Endothelial cell of umbilical vein (primary cell): ENCODE measurements around the gene THSD7A. TPM values are rescaled to one million over a fixed set of nuclear protein-coding genes. Genes with fewer than 3 reads are reported as not detected.

ENCODE experiments used
- BruUV-seq: library from RNA; stranded (reverse); fragments of 400-500 nt; replicated peaks from 2 replicates; lab custom pipeline; 2021; lab: Mats Ljungman, UMichigan
- CTCF ChIA-PET: fragments of 300-600, 350-600 bp; sonication (Branson Sonifier 250); formaldehyde crosslinking; loops from one replicate; lab custom pipeline; 2021; ENCODE audit warnings: antibody characterized with exemption, inconsistent platforms; lab: Charles Lee
- POLR2A ChIA-PET: fragments of 300-600, 350-600 bp; sonication (Branson Sonifier 250); formaldehyde crosslinking; loops from one replicate; lab custom pipeline; 2021; ENCODE audit warnings: antibody characterized with exemption, inconsistent platforms; lab: Charles Lee
- DNase-seq: peaks from one replicate; pipeline ENCODE4 v3.0.0-alpha.2; 2011; ENCODE audit warnings: low read depth, low spot score
- FAIRE-seq: peaks from 2 replicates; lab custom pipeline; 2011; peaks lifted over from hg19 to GRCh38; lab: Jason Lieb, UNC
- H2AFZ ChIP-seq: 2 replicates; pipeline ENCODE4 v1.6.0; 2012; ENCODE audit warnings: low read depth, low read length, control low read depth, inconsistent platforms
- H3K27ac ChIP-seq: 2 replicates; pipeline ENCODE4 v1.5.1; 2011; ENCODE audit warnings: low read depth, mild to moderate bottlenecking, control low read depth, low read length, moderate library complexity; ENCODE audit not compliant: insufficient read depth
- H3K27me3 ChIP-seq, 2 experiments: 2 replicates each; pipeline versions ENCODE4 v1.6.0 to v1.6.1; 2011; ENCODE audit warnings: low read length in 2 of 2, mixed read lengths in 1 of 2; ENCODE audit not compliant: control insufficient read depth in 2 of 2, insufficient read depth in 2 of 2
- H3K36me3 ChIP-seq, 2 experiments: 2 replicates in 1 of 2; 3 replicates in 1 of 2; pipeline ENCODE4 v1.5.1; 2011; ENCODE audit warnings: low read length in 2 of 2, mild to moderate bottlenecking in 1 of 2, moderate library complexity in 1 of 2; ENCODE audit not compliant: control insufficient read depth in 2 of 2, insufficient read depth in 2 of 2; ENCODE audit errors: extremely low read depth in 1 of 2
- H3K4me1 ChIP-seq: 3 replicates; pipeline ENCODE4 v1.5.1; 2011; ENCODE audit warnings: mild to moderate bottlenecking, low read length; ENCODE audit not compliant: control insufficient read depth, insufficient read depth; ENCODE audit errors: extremely low read depth
- H3K4me2 ChIP-seq: 2 replicates; pipeline ENCODE4 v1.6.1; 2011; ENCODE audit warnings: low read length, control low read depth, mixed read lengths; ENCODE audit not compliant: insufficient read depth
- H3K4me3 ChIP-seq, 3 experiments: fragments of 200-600 bp in 1 of 3; sonication (generic), shearing (Covaris generic) in 1 of 3; replicated peaks in 1 of 3; 2 replicates each; pipeline ENCODE4 v1.5.1; 2011 to 2016; ENCODE audit warnings: control low read depth in 3 of 3, low read length in 3 of 3, mild to moderate bottlenecking in 2 of 3, inconsistent platforms in 1 of 3, low read depth in 1 of 3, moderate library complexity in 1 of 3; ENCODE audit not compliant: insufficient read depth in 1 of 3
- H3K79me2 ChIP-seq: 2 replicates; pipeline ENCODE4 v1.6.0; 2012; ENCODE audit warnings: low read length, inconsistent platforms; ENCODE audit not compliant: control insufficient read depth, insufficient read depth
- H3K9ac ChIP-seq: replicated peaks from 2 replicates; pipeline ENCODE3; 2011; ENCODE audit warnings: low read length, control low read depth; ENCODE audit not compliant: insufficient read depth; ENCODE audit errors: extremely low read depth
- H3K9me1 ChIP-seq: replicated peaks from 3 replicates; pipeline ENCODE4 v1.6.0; 2011; ENCODE audit warnings: mild to moderate bottlenecking, low read length; ENCODE audit not compliant: control insufficient read depth, insufficient read depth; ENCODE audit errors: extremely low read depth
- H3K9me3 ChIP-seq: replicated peaks from 2 replicates; pipeline ENCODE4 v1.5.1; 2012; ENCODE audit warnings: low read length, inconsistent platforms; ENCODE audit not compliant: control insufficient read depth, insufficient read depth
- H4K20me1 ChIP-seq: replicated peaks from 2 replicates; pipeline ENCODE3; 2011; ENCODE audit warnings: mild to moderate bottlenecking, low read length; ENCODE audit not compliant: control insufficient read depth, insufficient read depth; ENCODE audit errors: extremely low read depth
- EZH2 ChIP-seq: IDR thresholded peaks from 2 replicates; pipeline ENCODE4 v1.6.1; 2012; ENCODE audit warnings: borderline replicate concordance, low read depth, mild to moderate bottlenecking, moderate library complexity, low read length, inconsistent platforms; ENCODE audit not compliant: severe bottlenecking
- FOS ChIP-seq: IDR thresholded peaks from 2 replicates; pipeline ENCODE4 v1.6.1; 2011; ENCODE audit warnings: mild to moderate bottlenecking, low read length, moderate library complexity, borderline replicate concordance; ENCODE audit not compliant: insufficient read depth
- GATA2 ChIP-seq: IDR thresholded peaks from 2 replicates; pipeline ENCODE4 v1.7.0; 2011; ENCODE audit warnings: low read depth, mild to moderate bottlenecking, moderate library complexity, mixed read lengths, low read length; ENCODE audit not compliant: insufficient read length, insufficient read depth
- JUN ChIP-seq: IDR thresholded peaks from 2 replicates; pipeline ENCODE4 v1.6.1; 2011; ENCODE audit warnings: borderline replicate concordance, low read depth; ENCODE audit not compliant: insufficient read length, insufficient read depth
- MYC ChIP-seq: IDR thresholded peaks from one replicate; pipeline ENCODE4 v1.6.1; 2011; ENCODE audit warnings: mild to moderate bottlenecking, low read depth, low read length
- POLR2A ChIP-seq: IDR thresholded peaks from 2 replicates; pipeline ENCODE4 v1.6.1; 2012; ENCODE audit warnings: low read depth, mild to moderate bottlenecking, control low read depth, low read length
- POLR2AphosphoS5 ChIP-seq: IDR thresholded peaks from 2 replicates; pipeline ENCODE4 v1.6.1; 2012; ENCODE audit warnings: low read depth, mild to moderate bottlenecking, control low read depth, low read length, moderate library complexity; ENCODE audit not compliant: insufficient read depth
- dilution Hi-C: fragments of 300-500 bp; cut with MboI; formaldehyde crosslinking; loops from one replicate; pipeline ENCODE4 v1.15.0; 2019; ENCODE audit warnings: low sequenced_read_pairs; ENCODE audit not compliant: extremely low pct_ligation_motif_present
- intact Hi-C: fragments of 100-400 bp; cut with micrococcal nuclease; formaldehyde crosslinking; loops from one replicate; pipeline ENCODE4 v1.10.0; 2022
- polyA plus RNA-seq, 4 experiments: library from polyadenylated mRNA; depleted of rRNA in 3 of 4; stranded (reverse) in 3 of 4; unstranded in 1 of 4; fragments of >200 nt; gene quantifications; 2 replicates each; pipeline versions ENCODE4 v1.2.1 to v1.2.3, GENCODE V29; 2011 to 2012; ENCODE audit warnings: missing spikeins in 1 of 4
- total RNA-seq: library from RNA; stranded (reverse); gene quantifications from 2 replicates; pipeline ENCODE4 v1.2.3, GENCODE V29; 2021
- TF ChIP-seq, protein P1 (sequence below): IDR thresholded peaks from 2 replicates; pipeline ENCODE4 v1.6.1; 2011; ENCODE audit not compliant: insufficient read depth, insufficient read length
- TF ChIP-seq, protein P2 (sequence below), 2 donors: IDR thresholded peaks; 1 replicate in 1 of 2; 2 replicates in 1 of 2; pipeline ENCODE4 v1.5.1; 2011; ENCODE audit warnings: low read length in 2 of 2, mild to moderate bottlenecking in 2 of 2, moderate library complexity in 2 of 2, control low read depth in 1 of 2, inconsistent platforms in 1 of 2, low read depth in 1 of 2; ENCODE audit not compliant: insufficient read depth in 1 of 2; ENCODE audit errors: extremely low read depth in 1 of 2

THSD7A gene
- total and polyA plus RNA-seq, 2 donors (not counting 3 experiments of a cell fraction or from before 2014, with no cell fraction given) = 3.3 to 12.7 TPM

DNA sequence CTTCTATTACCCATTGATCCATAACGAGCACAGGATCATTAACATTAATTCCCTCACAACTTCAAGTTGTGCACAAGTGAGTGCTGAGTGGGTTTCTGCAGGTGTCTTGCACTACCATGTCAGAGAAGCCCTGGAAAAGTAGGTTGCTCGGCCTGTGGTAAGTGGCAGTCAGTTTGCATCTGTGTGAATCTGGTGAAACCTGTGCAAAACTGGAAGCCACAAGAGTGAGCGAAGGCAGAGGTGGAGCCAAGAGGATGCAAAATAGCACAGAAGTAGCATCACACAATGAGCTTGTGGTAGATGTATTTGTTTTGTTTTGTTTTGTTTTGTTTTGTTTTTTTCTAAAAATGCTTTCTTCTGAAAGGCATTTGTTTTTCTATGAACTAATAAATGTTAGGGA, 181.5 kb downstream of the THSD7A start:
- BruUV-seq = no TSS peak
- H2AFZ ChIP-seq = no peak overlapping the region
- H3K27me3 ChIP-seq = no peaks in the 10 kb centered on the region
- FAIRE-seq (no peak), DNase-seq (no peak)
- dilution Hi-C loops = no loop called here
- no peaks in the 10 kb centered on the region for H3K9me1 ChIP-seq
- no peak overlapping the region for H3K4me2 ChIP-seq
- intact Hi-C loops = no loop called here
- no peaks in the 10 kb centered on the region for H3K79me2 ChIP-seq
- CTCF ChIA-PET = interaction anchor here (0.7 kb wide), 1 partner anchor 21 kb away, joined by 3 read pairs; no protein-coding TSS in a partner anchor
- H3K9ac ChIP-seq = no peak overlapping the region
- H4K20me1 ChIP-seq = peaks cover 2% of the 10 kb centered on the region
- H3K36me3 ChIP-seq = no peaks in the 10 kb centered on the region
- no peak overlapping the region for H3K4me3 ChIP-seq
- POLR2A ChIA-PET = no interaction called here
- peaks cover 22% of the 10 kb centered on the region for H3K4me1 ChIP-seq
- no peak overlapping the region for H3K27ac ChIP-seq
- no peaks in the 10 kb centered on the region for H3K9me3 ChIP-seq
- no peak for TF ChIP-seq GATA2
- no peak for TF ChIP-seq JUN
- no peak for TF ChIP-seq MYC
- TF ChIP-seq, protein P1, sequence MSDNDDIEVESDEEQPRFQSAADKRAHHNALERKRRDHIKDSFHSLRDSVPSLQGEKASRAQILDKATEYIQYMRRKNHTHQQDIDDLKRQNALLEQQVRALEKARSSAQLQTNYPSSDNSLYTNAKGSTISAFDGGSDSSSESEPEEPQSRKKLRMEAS = no peak
- TF ChIP-seq POLR2A = no peak
- TF ChIP-seq, protein P2, sequence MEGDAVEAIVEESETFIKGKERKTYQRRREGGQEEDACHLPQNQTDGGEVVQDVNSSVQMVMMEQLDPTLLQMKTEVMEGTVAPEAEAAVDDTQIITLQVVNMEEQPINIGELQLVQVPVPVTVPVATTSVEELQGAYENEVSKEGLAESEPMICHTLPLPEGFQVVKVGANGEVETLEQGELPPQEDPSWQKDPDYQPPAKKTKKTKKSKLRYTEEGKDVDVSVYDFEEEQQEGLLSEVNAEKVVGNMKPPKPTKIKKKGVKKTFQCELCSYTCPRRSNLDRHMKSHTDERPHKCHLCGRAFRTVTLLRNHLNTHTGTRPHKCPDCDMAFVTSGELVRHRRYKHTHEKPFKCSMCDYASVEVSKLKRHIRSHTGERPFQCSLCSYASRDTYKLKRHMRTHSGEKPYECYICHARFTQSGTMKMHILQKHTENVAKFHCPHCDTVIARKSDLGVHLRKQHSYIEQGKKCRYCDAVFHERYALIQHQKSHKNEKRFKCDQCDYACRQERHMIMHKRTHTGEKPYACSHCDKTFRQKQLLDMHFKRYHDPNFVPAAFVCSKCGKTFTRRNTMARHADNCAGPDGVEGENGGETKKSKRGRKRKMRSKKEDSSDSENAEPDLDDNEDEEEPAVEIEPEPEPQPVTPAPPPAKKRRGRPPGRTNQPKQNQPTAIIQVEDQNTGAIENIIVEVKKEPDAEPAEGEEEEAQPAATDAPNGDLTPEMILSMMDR (IDR thresholded peaks at IDR 0.05; ENCODE audit: extremely low read depth in 1 of 2, insufficient read depth in 1 of 2, low read depth in 1 of 2, low read length in 2 of 2) = no peak
- no peak for TF ChIP-seq POLR2AphosphoS5
- no peak for TF ChIP-seq FOS
- no peak for TF ChIP-seq EZH2
